BJ (cell line): ENCODE data around the gene ZBTB1. TPM values are rescaled to one million over a fixed set of nuclear protein-coding genes. Genes with fewer than 3 reads are reported as not detected.

Experiments
- CTCF ChIA-PET: fragments of 350-600 bp; formaldehyde crosslinking; extraction: SDS; loops from one replicate; lab custom pipeline; 2021; ENCODE audit warnings: antibody characterized with exemption, inconsistent platforms; lab: Yijun Ruan, JAX
- POLR2A ChIA-PET: fragments of 300-600 bp; sonication (Branson Sonifier 250); formaldehyde crosslinking; extraction: SDS; loops from one replicate; lab custom pipeline; 2021; ENCODE audit warnings: antibody characterized with exemption; lab: Charles Lee
- DNase-seq: peaks from one replicate; pipeline ENCODE4 v3.0.0-alpha.2; 2011; ENCODE audit warnings: low read depth
- H3K27me3 ChIP-seq: 2 replicates; pipeline ENCODE4 v1.6.0; 2011; ENCODE audit warnings: low read length; ENCODE audit not compliant: control insufficient read depth, insufficient read depth
- H3K36me3 ChIP-seq: 2 replicates; pipeline ENCODE4 v1.5.1; 2011; ENCODE audit warnings: low read length; ENCODE audit not compliant: control insufficient read depth, insufficient read depth
- H3K4me3 ChIP-seq: 2 replicates; pipeline ENCODE4 v1.5.1; 2011; ENCODE audit warnings: low read depth, mild to moderate bottlenecking, control low read depth, low read length
- CTCF ChIP-seq: IDR thresholded peaks from 2 replicates; pipeline ENCODE4 v1.5.1; 2011; ENCODE audit warnings: low read depth, mild to moderate bottlenecking, control low read depth, inconsistent platforms, low read length, moderate library complexity; ENCODE audit not compliant: insufficient read depth
- polyA plus RNA-seq: library from polyadenylated mRNA; depleted of rRNA; stranded (reverse); fragments of >200 nt; gene quantifications from 2 replicates; pipeline ENCODE4 v1.2.3, GENCODE V29; 2011

Gene ZBTB1
- polyA plus RNA-seq, 1 experiment, result 16.0 TPM

GRCh38 chr14:64540208-64541202, 35.9 kb downstream of the ZBTB1 start, which contains the start of gene HSPA2:
HSPA2 (plus strand) TSS chr14:64540741; CDS start chr14:64540850, 109 bp downstream.
- no peaks in the 10 kb centered on the region for H3K36me3 ChIP-seq
- POLR2A ChIA-PET, result interaction anchor here (0.5 to 1.1 kb wide), 11 partner anchors 8 to 114 kb away, joined by 3 to 6 read pairs (median 4); partner anchors contain the start of gene ZBTB1
- H3K4me3 ChIP-seq, result peak within 1 kb of the TSS; percentile 55
- CTCF ChIA-PET, result interaction anchor here (0.6 to 7.9 kb wide), 25 partner anchors 10 to 224 kb away, joined by 3 to 91 read pairs (median 3); no protein-coding TSS in a partner anchor
- H3K27me3 ChIP-seq, result no peaks in the 10 kb centered on the region
- TF ChIP-seq CTCF, result peak; percentile 92
- peak; percentile 96 for DNase-seq

GRCh38 chr14:64541261-64541971, 36.8 kb downstream of the ZBTB1 start:
- no peaks in the 10 kb centered on the region for H3K27me3 ChIP-seq
- DNase-seq, result no peak
- ChIA-PET POLR2A (interaction anchor here (0.6 to 1.0 kb wide), 4 partner anchors 22 to 104 kb away, joined by 3 to 5 read pairs (median 4); no protein-coding TSS in a partner anchor), CTCF (interaction anchor here (0.7 to 7.9 kb wide), 8 partner anchors 12 to 218 kb away, joined by 3 to 91 read pairs (median 4); no protein-coding TSS in a partner anchor)
- H3K4me3 ChIP-seq, result peak overlapping the region; percentile 55
- H3K36me3 ChIP-seq, result no peaks in the 10 kb centered on the region
- TF ChIP-seq CTCF, result no peak

- peak overlapping the region; percentile 55 for H3K4me3 ChIP-seq
- no peak for DNase-seq
- ChIA-PET POLR2A (interaction anchor here (0.6 to 1.0 kb wide), 5 partner anchors 23 to 104 kb away, joined by 3 to 5 read pairs (median 4); no protein-coding TSS in a partner anchor), CTCF (interaction anchor here (0.7 to 7.9 kb wide), 11 partner anchors 11 to 234 kb away, joined by 3 to 91 read pairs (median 4); no protein-coding TSS in a partner anchor)
- no peak for TF ChIP-seq CTCF
- no peaks in the 10 kb centered on the region for H3K27me3 ChIP-seq
- H3K36me3 ChIP-seq, result no peaks in the 10 kb centered on the region
Observed at GRCh38 chr14:64541972-64542835, 37.6 kb downstream of the ZBTB1 start.

- TF ChIP-seq CTCF, result no peak
- H3K4me3 ChIP-seq, result peak overlapping the region; percentile 55
- no peaks in the 10 kb centered on the region for H3K27me3 ChIP-seq
- ChIA-PET CTCF (interaction anchor here (0.7 to 7.9 kb wide), 7 partner anchors 78 to 233 kb away, joined by 3 to 91 read pairs (median 4); no protein-coding TSS in a partner anchor), POLR2A (interaction anchor here (1.0 kb wide), 1 partner anchor 86 kb away, joined by 3 read pairs; no protein-coding TSS in a partner anchor)
- H3K36me3 ChIP-seq, result no peaks in the 10 kb centered on the region
- DNase-seq, result no peak
Observed at GRCh38 chr14:64542836-64543201, 38.2 kb downstream of the ZBTB1 start.
